ENCODE data around the gene MRPL1.

GRCh38 chr4:77821775-77822174 lies 40.9 kb upstream of the MRPL1 start:
- TF ChIP-seq EZH2 (IDR thresholded peaks at IDR 0.05; ENCODE audit: borderline replicate concordance, low read length) (no peak), CTCF (conservative IDR thresholded peaks at IDR 0.05 in 1 of 2, IDR thresholded peaks at IDR 0.05 in 1 of 2; ENCODE audit: extremely low read depth in 1 of 2, insufficient read depth in 1 of 2, low read depth in 1 of 2, low read length in 2 of 2) (no peak)

Measured in mammary epithelial cell (primary cell).